ENCODE results near the gene BCAP31.
"Not testable (repeated sequence)": the region's sequence is repeated elsewhere in the genome, so short reads cannot be mapped to it uniquely, and the experiment has no call there.

- TF ChIP-seq, protein P1, sequence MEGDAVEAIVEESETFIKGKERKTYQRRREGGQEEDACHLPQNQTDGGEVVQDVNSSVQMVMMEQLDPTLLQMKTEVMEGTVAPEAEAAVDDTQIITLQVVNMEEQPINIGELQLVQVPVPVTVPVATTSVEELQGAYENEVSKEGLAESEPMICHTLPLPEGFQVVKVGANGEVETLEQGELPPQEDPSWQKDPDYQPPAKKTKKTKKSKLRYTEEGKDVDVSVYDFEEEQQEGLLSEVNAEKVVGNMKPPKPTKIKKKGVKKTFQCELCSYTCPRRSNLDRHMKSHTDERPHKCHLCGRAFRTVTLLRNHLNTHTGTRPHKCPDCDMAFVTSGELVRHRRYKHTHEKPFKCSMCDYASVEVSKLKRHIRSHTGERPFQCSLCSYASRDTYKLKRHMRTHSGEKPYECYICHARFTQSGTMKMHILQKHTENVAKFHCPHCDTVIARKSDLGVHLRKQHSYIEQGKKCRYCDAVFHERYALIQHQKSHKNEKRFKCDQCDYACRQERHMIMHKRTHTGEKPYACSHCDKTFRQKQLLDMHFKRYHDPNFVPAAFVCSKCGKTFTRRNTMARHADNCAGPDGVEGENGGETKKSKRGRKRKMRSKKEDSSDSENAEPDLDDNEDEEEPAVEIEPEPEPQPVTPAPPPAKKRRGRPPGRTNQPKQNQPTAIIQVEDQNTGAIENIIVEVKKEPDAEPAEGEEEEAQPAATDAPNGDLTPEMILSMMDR (conservative IDR thresholded peaks at IDR 0.05; ENCODE audit: low read length) = not testable (repeated sequence)
- TF ChIP-seq EZH2phosphoT487 (IDR thresholded peaks at IDR 0.05; ENCODE audit: borderline replicate concordance, low read depth, low read length) = not testable (repeated sequence)
Observed at GRCh38 chrX:153704631-153705402, 19.4 kb downstream of the BCAP31 start.

Data from OCI-LY7 (cell line).